Karpas-422 (cell line): ENCODE results near the gene DUOX1. TPM values are rescaled to one million over a fixed set of nuclear protein-coding genes. Genes with fewer than 3 reads are reported as not detected.
"Not testable (repeated sequence)": the region's sequence is repeated elsewhere in the genome, so short reads cannot be mapped to it uniquely, and the experiment has no call there.

Experiments
- DNase-seq: peaks from one replicate; pipeline ENCODE4 v3.0.0-alpha.2; 2015
- H2AFZ ChIP-seq: fragments of 200-600 bp; sonication (generic); 2 replicates; pipeline ENCODE4 v1.6.1; 2014; ENCODE audit warnings: antibody characterized with exemption, low read length, mixed read lengths
- H3K27ac ChIP-seq: fragments of 200-600 bp; sonication (generic); 2 replicates; pipeline ENCODE4 v1.5.1; 2014; ENCODE audit warnings: mild to moderate bottlenecking, low read length, moderate library complexity
- H3K27me3 ChIP-seq: fragments of 200-600 bp; sonication (generic); 2 replicates; pipeline ENCODE4 v1.6.1; 2014; ENCODE audit warnings: low read length, mixed read lengths
- H3K36me3 ChIP-seq: fragments of 200-600 bp; sonication (generic); 2 replicates; pipeline ENCODE4 v1.6.1; 2014; ENCODE audit warnings: low read length, mixed read lengths; ENCODE audit not compliant: insufficient read depth
- H3K4me1 ChIP-seq: fragments of 200-600 bp; sonication (generic); 2 replicates; pipeline ENCODE4 v1.6.1; 2014; ENCODE audit warnings: mild to moderate bottlenecking, low read length, mixed read lengths
- H3K4me2 ChIP-seq: fragments of 200-600 bp; sonication (generic); 2 replicates; pipeline ENCODE4 v1.6.1; 2014; ENCODE audit warnings: low read length, low read depth, mild to moderate bottlenecking; ENCODE audit not compliant: poor library complexity, severe bottlenecking
- H3K4me3 ChIP-seq: fragments of 200-600 bp; sonication (generic); 2 replicates; pipeline ENCODE4 v1.5.1; 2014; ENCODE audit warnings: mild to moderate bottlenecking, antibody characterized with exemption, low read length, mixed read lengths
- H3K79me2 ChIP-seq: fragments of 200-600 bp; sonication (generic); 2 replicates; pipeline ENCODE4 v1.6.1; 2014; ENCODE audit warnings: mild to moderate bottlenecking, low read length, mixed read lengths
- H3K9ac ChIP-seq: fragments of 200-600 bp; sonication (generic); 2 replicates; pipeline ENCODE4 v1.6.0; 2014; ENCODE audit warnings: low read length
- H3K9me2 ChIP-seq: fragments of 200-600 bp; sonication (generic), shearing (Covaris generic); replicated peaks from 2 replicates; pipeline ENCODE4 v1.6.0; 2014; ENCODE audit warnings: mild to moderate bottlenecking, low read length, moderate library complexity; ENCODE audit not compliant: insufficient read depth
- H3K9me3 ChIP-seq: fragments of 300-700, 200-600 bp; sonication (generic); 2 replicates; pipeline ENCODE4 v1.6.1; 2014; ENCODE audit warnings: low read length, mixed read lengths
- H4K20me1 ChIP-seq: fragments of 200-600 bp; sonication (generic); 2 replicates; pipeline ENCODE4 v1.6.1; 2014; ENCODE audit warnings: mild to moderate bottlenecking, antibody characterized with exemption, low read length, low read depth; ENCODE audit not compliant: insufficient read depth
- total RNA-seq: library from RNA; depleted of rRNA; stranded (reverse); fragments of >200 nt; shearing (Covaris generic); gene quantifications from 2 replicates; pipeline ENCODE4 v1.2.3, GENCODE V29; 2014; ENCODE audit warnings: low replicate concordance

DUOX1 gene
- total RNA-seq, 1 experiment from 2014 or later: not detected

GRCh38 chr15:45100884-45101625 lies 28.7 kb upstream of the DUOX1 start:
- no peaks in the 10 kb centered on the region for H3K79me2 ChIP-seq
- H3K4me2 ChIP-seq: no peak overlapping the region
- no peak for DNase-seq
- no peak overlapping the region for H2AFZ ChIP-seq
- no peaks in the 10 kb centered on the region for H3K9me3 ChIP-seq
- H3K36me3 ChIP-seq: no peaks in the 10 kb centered on the region
- no peaks in the 10 kb centered on the region for H4K20me1 ChIP-seq
- no peaks in the 10 kb centered on the region for H3K9me2 ChIP-seq
- H3K27me3 ChIP-seq: no peaks in the 10 kb centered on the region
- no peak overlapping the region for H3K4me3 ChIP-seq
- 0 out of 2 replicates have a peak, but pooled peaks cover 2% of the 10 kb centered on the region for H3K4me1 ChIP-seq
- no peak overlapping the region for H3K27ac ChIP-seq
- no peak overlapping the region for H3K9ac ChIP-seq

- Histone ChIP-seq H3K4me2 (no peak overlapping the region), H3K27me3 (no peaks in the 10 kb centered on the region), H3K36me3 (no peaks in the 10 kb centered on the region), H3K4me1 (0 out of 2 replicates have a peak, but pooled peaks cover 2% of the 10 kb centered on the region), H3K9ac (no peak overlapping the region), H3K4me3 (no peak overlapping the region), H3K9me2 (no peaks in the 10 kb centered on the region), H3K79me2 (no peaks in the 10 kb centered on the region), H3K9me3 (no peaks in the 10 kb centered on the region), H3K27ac (no peak overlapping the region), H4K20me1 (no peaks in the 10 kb centered on the region), H2AFZ (no peak overlapping the region)
- DNase-seq: no peak
These were observed 28.0 kb upstream of the DUOX1 start for GRCh38 chr15:45101749-45102148.

GRCh38 chr15:45102226-45102625 lies 27.6 kb upstream of the DUOX1 start:
- Histone ChIP-seq H3K4me2 (no peak overlapping the region), H2AFZ (no peak overlapping the region), H3K9me2 (no peaks in the 10 kb centered on the region), H3K4me3 (no peak overlapping the region), H3K27ac (no peak overlapping the region), H3K9me3 (no peaks in the 10 kb centered on the region), H3K79me2 (no peaks in the 10 kb centered on the region), H4K20me1 (no peaks in the 10 kb centered on the region), H3K9ac (no peak overlapping the region), H3K4me1 (0 out of 2 replicates have a peak, but pooled peaks cover 2% of the 10 kb centered on the region), H3K36me3 (no peaks in the 10 kb centered on the region), H3K27me3 (no peaks in the 10 kb centered on the region)
- DNase-seq: no peak

GRCh38 chr15:45104170-45104569 lies 25.6 kb upstream of the DUOX1 start:
- not testable (repeated sequence) for H3K9ac ChIP-seq, H3K4me3 ChIP-seq, H3K27ac ChIP-seq, H3K27me3 ChIP-seq, H2AFZ ChIP-seq, H3K4me1 ChIP-seq, H3K36me3 ChIP-seq, DNase-seq, H4K20me1 ChIP-seq, H3K4me2 ChIP-seq, H3K9me2 ChIP-seq, H3K9me3 ChIP-seq, H3K79me2 ChIP-seq

GRCh38 chr15:45105586-45105985 lies 24.2 kb upstream of the DUOX1 start:
- Histone ChIP-seq H3K27me3 (no peaks in the 10 kb centered on the region), H3K9me3 (no peaks in the 10 kb centered on the region), H3K4me3 (no peak overlapping the region), H3K9me2 (no peaks in the 10 kb centered on the region), H3K4me2 (no peak overlapping the region), H3K9ac (no peak overlapping the region), H2AFZ (no peak overlapping the region), H3K27ac (no peak overlapping the region), H4K20me1 (no peaks in the 10 kb centered on the region), H3K4me1 (no peaks in the 10 kb centered on the region), H3K36me3 (no peaks in the 10 kb centered on the region), H3K79me2 (no peaks in the 10 kb centered on the region)
- no peak for DNase-seq

GRCh38 chr15:45106002-45106790 lies 23.6 kb upstream of the DUOX1 start:
- Histone ChIP-seq H3K4me2 (no peak overlapping the region), H3K27ac (no peak overlapping the region), H2AFZ (no peak overlapping the region), H3K79me2 (no peaks in the 10 kb centered on the region), H4K20me1 (no peaks in the 10 kb centered on the region), H3K4me1 (no peaks in the 10 kb centered on the region), H3K4me3 (no peak overlapping the region), H3K36me3 (no peaks in the 10 kb centered on the region), H3K9me2 (no peaks in the 10 kb centered on the region), H3K9me3 (no peaks in the 10 kb centered on the region), H3K27me3 (no peaks in the 10 kb centered on the region), H3K9ac (no peak overlapping the region)
- no peak for DNase-seq

GRCh38 chr15:45107941-45108630 lies 21.7 kb upstream of the DUOX1 start:
- Histone ChIP-seq H3K36me3 (no peaks in the 10 kb centered on the region), H3K79me2 (no peaks in the 10 kb centered on the region), H3K4me1 (no peaks in the 10 kb centered on the region), H3K27ac (no peak overlapping the region), H3K9me3 (no peaks in the 10 kb centered on the region), H3K27me3 (no peaks in the 10 kb centered on the region), H3K4me3 (no peak overlapping the region), H3K9me2 (no peaks in the 10 kb centered on the region), H4K20me1 (no peaks in the 10 kb centered on the region), H2AFZ (no peak overlapping the region), H3K9ac (no peak overlapping the region), H3K4me2 (no peak overlapping the region)
- no peak for DNase-seq

GRCh38 chr15:45110256-45110820 lies 19.5 kb upstream of the DUOX1 start:
- Histone ChIP-seq H4K20me1 (no peaks in the 10 kb centered on the region), H3K9me2 (no peaks in the 10 kb centered on the region), H3K79me2 (no peaks in the 10 kb centered on the region), H3K36me3 (no peaks in the 10 kb centered on the region), H2AFZ (no peak overlapping the region), H3K9ac (no peak overlapping the region), H3K4me3 (no peak overlapping the region), H3K4me2 (no peak overlapping the region), H3K27me3 (no peaks in the 10 kb centered on the region), H3K27ac (no peak overlapping the region), H3K9me3 (no peaks in the 10 kb centered on the region), H3K4me1 (peaks cover 9% of the 10 kb centered on the region)
- DNase-seq: no peak
